ENCODE results near the gene PTCHD1. TPM values are rescaled to one million over a fixed set of nuclear protein-coding genes. Genes with fewer than 3 reads are reported as not detected.
A peak's percentile ranks its signal among the peaks of the same experiment; 100 is the strongest.

The PTCHD1 gene
- total RNA-seq, 4 donors from 2014 or later = 0.05 to 0.51 (median 0.11) TPM

- Histone ChIP-seq H3K4me3 (no peak overlapping the region), H3K36me3 (no peaks in the 10 kb centered on the region), H3K4me1 (no peaks in the 10 kb centered on the region), H3K9me3 (no peaks in the 10 kb centered on the region), H3K27me3 (no peaks in the 10 kb centered on the region), H3K27ac (peak overlapping the region in 1 of 4 donors; percentile 34)
- ATAC-seq = peak in 1 of 2 donors; percentile 51
- DNase-seq = peak in 1 of 2 donors; percentile 21
- TF ChIP-seq CTCF (IDR thresholded peaks at IDR 0.05 in 4 of 5, conservative IDR thresholded peaks at IDR 0.05 in 1 of 5) (no peak), POLR2A (IDR thresholded peaks at IDR 0.05) (no peak)
- intact Hi-C loops (cut with DNase I; ENCODE audit: low total_unique reads) (no loop called here), in situ Hi-C loops (cut with MboI; ENCODE audit: low sequenced_read_pairs in 4 of 4) (no loop called here)
These were observed 41.5 kb upstream of the PTCHD1 start for GRCh38 chrX:23292988-23293651.

GRCh38 chrX:23304881-23305280 is 29.8 kb upstream of the PTCHD1 start:
- in situ Hi-C loops (cut with MboI; ENCODE audit: low sequenced_read_pairs in 4 of 4) = no loop called here

GRCh38 chrX:23311731-23312130 is 22.9 kb upstream of the PTCHD1 start:
- no peak for DNase-seq
- in situ Hi-C loops (cut with MboI; ENCODE audit: low sequenced_read_pairs in 4 of 4) = no loop called here
- Histone ChIP-seq H3K27me3 (no peaks in the 10 kb centered on the region), H3K4me3 (no peak overlapping the region), H3K36me3 (no peaks in the 10 kb centered on the region), H3K4me1 (no peaks in the 10 kb centered on the region), H3K27ac (no peak overlapping the region), H3K9me3 (no peaks in the 10 kb centered on the region)
- TF ChIP-seq POLR2A (IDR thresholded peaks at IDR 0.05) = no peak
- TF ChIP-seq CTCF (IDR thresholded peaks at IDR 0.05 in 4 of 5, conservative IDR thresholded peaks at IDR 0.05 in 1 of 5) = no peak
- intact Hi-C loops (cut with DNase I; ENCODE audit: low total_unique reads) = no loop called here
- no peak for ATAC-seq

More at GRCh38 chrX:23304881-23305280, 29.8 kb upstream of the PTCHD1 start:
- ATAC-seq = no peak
- intact Hi-C loops (cut with DNase I; ENCODE audit: low total_unique reads) = no loop called here
- TF ChIP-seq CTCF (IDR thresholded peaks at IDR 0.05 in 4 of 5, conservative IDR thresholded peaks at IDR 0.05 in 1 of 5) (no peak), POLR2A (IDR thresholded peaks at IDR 0.05) (no peak)
- H3K27ac ChIP-seq = no peak overlapping the region
- H3K36me3 ChIP-seq = no peaks in the 10 kb centered on the region
- DNase-seq = no peak
- no peaks in the 10 kb centered on the region for H3K27me3 ChIP-seq
- H3K4me1 ChIP-seq = no peaks in the 10 kb centered on the region
- H3K9me3 ChIP-seq = no peaks in the 10 kb centered on the region
- no peak overlapping the region for H3K4me3 ChIP-seq

GRCh38 chrX:23312136-23312535 is 22.5 kb upstream of the PTCHD1 start:
- Histone ChIP-seq H3K27me3 (no peaks in the 10 kb centered on the region), H3K9me3 (no peaks in the 10 kb centered on the region), H3K27ac (no peak overlapping the region), H3K36me3 (no peaks in the 10 kb centered on the region), H3K4me3 (no peak overlapping the region), H3K4me1 (no peaks in the 10 kb centered on the region)
- DNase-seq = no peak
- intact Hi-C loops (cut with DNase I; ENCODE audit: low total_unique reads) = no loop called here
- no peak for TF ChIP-seq POLR2A (IDR thresholded peaks at IDR 0.05)
- TF ChIP-seq CTCF (IDR thresholded peaks at IDR 0.05 in 4 of 5, conservative IDR thresholded peaks at IDR 0.05 in 1 of 5) = no peak
- in situ Hi-C loops (cut with MboI; ENCODE audit: low sequenced_read_pairs in 4 of 4) = no loop called here
- no peak for ATAC-seq
